SK-N-SH treated with all-trans-retinoic acid at 6 μM for 48 hours (cell line): ENCODE measurements around the gene DNAJA2.

Source experiments
- ATAC-seq: fragments of 200-7000 bp; cut with Tn5 transposase; 3 replicates; pipeline ENCODE4 v1.9.1; 2020; ENCODE audit warnings: mild to moderate bottlenecking, moderate library complexity
- ARNTL ChIP-seq: fragments of 450-650 bp; formaldehyde crosslinking; IDR thresholded peaks from 2 replicates; pipeline ENCODE4 v1.5.0; 2020; ENCODE audit warnings: low read depth, mild to moderate bottlenecking, moderate library complexity, borderline replicate concordance
- BACH2 ChIP-seq: fragments of 250-450 bp; sonication (Bioruptor Pico); IDR thresholded peaks from 2 replicates; pipeline ENCODE4 v1.9.0; 2021; ENCODE audit warnings: mild to moderate bottlenecking, borderline replicate concordance
- CSDC2 ChIP-seq: fragments of 250-450 bp; sonication (Bioruptor Pico); IDR thresholded peaks from 2 replicates; pipeline ENCODE4 v1.5.0; 2020; ENCODE audit warnings: mild to moderate bottlenecking, moderate library complexity
- CSRNP3 ChIP-seq: fragments of 250-450 bp; sonication (Bioruptor Pico); IDR thresholded peaks from 2 replicates; pipeline ENCODE4 v1.5.1; 2021; ENCODE audit warnings: mild to moderate bottlenecking, moderate library complexity
- ESRRG ChIP-seq: fragments of 250-450 bp; sonication (Bioruptor Pico); IDR thresholded peaks from 2 replicates; pipeline ENCODE4 v1.6.1; 2021; ENCODE audit warnings: mild to moderate bottlenecking
- GLIS3 ChIP-seq: fragments of 250-450 bp; sonication (Bioruptor Pico); IDR thresholded peaks from 2 replicates; pipeline ENCODE4 v1.5.0; 2020; ENCODE audit warnings: mild to moderate bottlenecking, moderate library complexity
- ISL1 ChIP-seq: fragments of 250-450 bp; sonication (Bioruptor Pico); IDR thresholded peaks from 2 replicates; pipeline ENCODE4 v2.1.2; 2022; ENCODE audit warnings: mild to moderate bottlenecking, moderate library complexity
- OSR1 ChIP-seq: fragments of 250-450 bp; sonication (Bioruptor Pico); IDR thresholded peaks from 2 replicates; pipeline ENCODE4 v1.8.0; 2022; ENCODE audit warnings: moderate library complexity, mild to moderate bottlenecking, inconsistent platforms
- POU6F1 ChIP-seq: fragments of 250-450 bp; sonication (Bioruptor Pico); IDR thresholded peaks from 2 replicates; pipeline ENCODE4 v1.8.0; 2021; ENCODE audit warnings: low read depth, mild to moderate bottlenecking, moderate library complexity, borderline replicate concordance
- PPARA ChIP-seq: fragments of 250-450 bp; sonication (Bioruptor Pico); IDR thresholded peaks from 2 replicates; pipeline ENCODE4 v1.5.0; 2020; ENCODE audit warnings: mild to moderate bottlenecking, borderline replicate concordance
- RARB ChIP-seq: fragments of 250-450 bp; sonication (Bioruptor Pico); IDR thresholded peaks from 2 replicates; pipeline ENCODE4 v1.8.0; 2021; ENCODE audit warnings: mild to moderate bottlenecking, moderate library complexity
- SNAI2 ChIP-seq: fragments of 250-450 bp; sonication (Bioruptor Pico); IDR thresholded peaks from 2 replicates; pipeline ENCODE4 v1.5.0; 2020; ENCODE audit warnings: mild to moderate bottlenecking, moderate library complexity
- TCF4 ChIP-seq: fragments of 250-450 bp; sonication (Bioruptor Pico); IDR thresholded peaks from 2 replicates; pipeline ENCODE4 v1.8.0; 2021; ENCODE audit warnings: mild to moderate bottlenecking, moderate library complexity, borderline replicate concordance
- TOX ChIP-seq: fragments of 250-450 bp; sonication (Bioruptor Pico); IDR thresholded peaks from 2 replicates; pipeline ENCODE4 v1.8.0; 2021; ENCODE audit warnings: mild to moderate bottlenecking, moderate library complexity, borderline replicate concordance
- ZC3H10 ChIP-seq: fragments of 250-450 bp; sonication (Bioruptor Pico); IDR thresholded peaks from 2 replicates; pipeline ENCODE4 v1.5.1; 2021; ENCODE audit warnings: mild to moderate bottlenecking, moderate library complexity
- ZFP3 ChIP-seq: fragments of 250-450 bp; sonication (Bioruptor Pico); IDR thresholded peaks from 2 replicates; pipeline ENCODE4 v1.5.0; 2020; ENCODE audit warnings: mild to moderate bottlenecking, moderate library complexity
- ZFP30 ChIP-seq: fragments of 450-650 bp; formaldehyde crosslinking; IDR thresholded peaks from 2 replicates; pipeline ENCODE4 v1.5.0; 2022; ENCODE audit warnings: mild to moderate bottlenecking, moderate library complexity
- ZNF565 ChIP-seq: fragments of 450-650 bp; formaldehyde crosslinking; conservative IDR thresholded peaks from 2 replicates; pipeline ENCODE4 v1.5.0; 2020; ENCODE audit warnings: low read depth, mild to moderate bottlenecking, moderate library complexity
- ZNF70 ChIP-seq: fragments of 450-650 bp; formaldehyde crosslinking; IDR thresholded peaks from 2 replicates; pipeline ENCODE4 v1.5.0; 2020; ENCODE audit warnings: mild to moderate bottlenecking, moderate library complexity
- ZNF8 ChIP-seq: fragments of 450-650 bp; formaldehyde crosslinking; IDR thresholded peaks from 2 replicates; pipeline ENCODE4 v1.5.0; 2020; ENCODE audit warnings: mild to moderate bottlenecking, moderate library complexity
- TF ChIP-seq, protein P1 (sequence below): fragments of 250-450 bp; sonication (Bioruptor Pico); IDR thresholded peaks from 2 replicates; pipeline ENCODE4 v1.8.0; 2020; ENCODE audit warnings: mild to moderate bottlenecking, moderate library complexity, borderline replicate concordance
- TF ChIP-seq, protein P2 (sequence below): fragments of 250-450 bp; sonication (Bioruptor Pico); IDR thresholded peaks from 2 replicates; pipeline ENCODE4 v1.5.1; 2020; ENCODE audit warnings: low read depth, mild to moderate bottlenecking, moderate library complexity
- TF ChIP-seq, protein P3 (sequence below): fragments of 250-450 bp; sonication (Bioruptor Pico); IDR thresholded peaks from 2 replicates; pipeline ENCODE4 v1.5.0; 2020; ENCODE audit warnings: mild to moderate bottlenecking, moderate library complexity

DNAJA2 gene

DNA sequence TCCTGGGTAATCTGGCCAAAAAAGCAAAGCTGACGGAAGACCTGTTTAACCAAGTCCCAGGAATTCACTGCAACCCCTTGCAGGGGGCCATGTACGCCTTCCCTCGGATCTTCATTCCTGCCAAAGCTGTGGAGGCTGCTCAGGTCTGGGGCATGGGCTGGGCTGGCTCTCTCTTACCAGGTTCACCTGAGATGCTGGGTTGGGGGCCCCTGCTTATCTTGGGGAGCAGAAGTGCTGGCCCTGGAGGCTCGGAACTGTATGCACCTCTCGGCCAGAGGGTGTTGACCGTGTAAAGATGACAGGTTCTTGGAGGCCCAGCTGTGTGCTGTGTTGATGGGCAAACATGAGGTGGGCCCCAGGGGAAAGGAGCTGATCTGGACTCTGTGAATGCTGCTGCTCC, 49.1 kb downstream of the DNAJA2 start (continued):
- TF ChIP-seq BACH2 (CRISPR knock-in tag): no peak
- TF ChIP-seq, protein P1, sequence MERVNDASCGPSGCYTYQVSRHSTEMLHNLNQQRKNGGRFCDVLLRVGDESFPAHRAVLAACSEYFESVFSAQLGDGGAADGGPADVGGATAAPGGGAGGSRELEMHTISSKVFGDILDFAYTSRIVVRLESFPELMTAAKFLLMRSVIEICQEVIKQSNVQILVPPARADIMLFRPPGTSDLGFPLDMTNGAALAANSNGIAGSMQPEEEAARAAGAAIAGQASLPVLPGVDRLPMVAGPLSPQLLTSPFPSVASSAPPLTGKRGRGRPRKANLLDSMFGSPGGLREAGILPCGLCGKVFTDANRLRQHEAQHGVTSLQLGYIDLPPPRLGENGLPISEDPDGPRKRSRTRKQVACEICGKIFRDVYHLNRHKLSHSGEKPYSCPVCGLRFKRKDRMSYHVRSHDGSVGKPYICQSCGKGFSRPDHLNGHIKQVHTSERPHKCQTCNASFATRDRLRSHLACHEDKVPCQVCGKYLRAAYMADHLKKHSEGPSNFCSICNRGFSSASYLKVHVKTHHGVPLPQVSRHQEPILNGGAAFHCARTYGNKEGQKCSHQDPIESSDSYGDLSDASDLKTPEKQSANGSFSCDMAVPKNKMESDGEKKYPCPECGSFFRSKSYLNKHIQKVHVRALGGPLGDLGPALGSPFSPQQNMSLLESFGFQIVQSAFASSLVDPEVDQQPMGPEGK (CRISPR knock-in tag): no peak
- no peak for TF ChIP-seq CSDC2 (CRISPR knock-in tag)
- TF ChIP-seq TOX (CRISPR knock-in tag): no peak
- TF ChIP-seq TCF4 (CRISPR knock-in tag): no peak
- TF ChIP-seq ZFP3 (CRISPR knock-in tag): no peak
- no peak for TF ChIP-seq ESRRG

DNA sequence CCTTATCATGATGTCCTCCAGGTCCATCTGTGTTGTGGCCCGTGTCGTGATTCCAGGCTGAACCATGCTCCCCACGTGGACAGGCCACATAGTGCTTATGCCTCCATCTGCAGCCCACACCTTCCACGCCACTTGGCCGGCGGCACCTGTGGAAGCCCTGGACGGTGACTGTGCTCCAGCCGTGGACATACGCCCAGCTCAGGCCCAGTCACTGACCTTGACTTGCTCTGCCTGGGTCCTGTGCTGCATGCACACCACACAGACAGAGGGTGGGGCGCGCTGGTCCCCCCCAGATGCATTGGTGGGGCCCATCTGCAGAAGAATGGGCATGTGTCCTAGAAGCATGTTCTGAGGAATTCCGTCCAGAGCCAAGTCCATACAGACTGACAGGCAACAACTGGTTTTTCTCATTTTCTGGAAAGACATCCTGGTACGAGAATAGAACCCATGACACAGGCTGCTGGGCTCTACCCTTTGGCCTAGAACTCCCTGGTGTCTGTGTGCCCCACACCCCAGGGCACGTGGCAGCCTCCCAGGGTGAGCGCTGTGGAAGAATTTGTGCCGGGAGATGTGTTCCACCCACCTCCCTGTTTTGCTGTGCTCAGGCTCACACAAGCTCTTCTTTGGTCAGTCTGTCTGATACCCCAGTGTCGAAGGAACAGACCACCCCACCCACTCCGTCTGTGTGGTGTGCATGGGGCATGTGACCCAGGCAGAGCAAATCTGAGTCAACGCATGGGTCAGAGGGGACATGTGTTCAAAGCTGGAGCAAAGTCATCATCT, 49.8 kb downstream of the DNAJA2 start:
- TF ChIP-seq RARB (CRISPR knock-in tag) (no peak), ZFP3 (CRISPR knock-in tag) (no peak), BACH2 (CRISPR knock-in tag) (no peak), OSR1 (CRISPR knock-in tag) (no peak), TOX (CRISPR knock-in tag) (no peak), ZNF8 (CRISPR knock-in tag) (no peak), ESRRG (no peak), CSDC2 (CRISPR knock-in tag) (no peak), ZC3H10 (CRISPR knock-in tag) (no peak), SNAI2 (CRISPR knock-in tag) (no peak), ZFP30 (CRISPR knock-in tag) (no peak), CSRNP3 (CRISPR knock-in tag) (no peak), PPARA (no peak), GLIS3 (CRISPR knock-in tag) (no peak), ZNF70 (no peak)
- ATAC-seq: no peak

DNA sequence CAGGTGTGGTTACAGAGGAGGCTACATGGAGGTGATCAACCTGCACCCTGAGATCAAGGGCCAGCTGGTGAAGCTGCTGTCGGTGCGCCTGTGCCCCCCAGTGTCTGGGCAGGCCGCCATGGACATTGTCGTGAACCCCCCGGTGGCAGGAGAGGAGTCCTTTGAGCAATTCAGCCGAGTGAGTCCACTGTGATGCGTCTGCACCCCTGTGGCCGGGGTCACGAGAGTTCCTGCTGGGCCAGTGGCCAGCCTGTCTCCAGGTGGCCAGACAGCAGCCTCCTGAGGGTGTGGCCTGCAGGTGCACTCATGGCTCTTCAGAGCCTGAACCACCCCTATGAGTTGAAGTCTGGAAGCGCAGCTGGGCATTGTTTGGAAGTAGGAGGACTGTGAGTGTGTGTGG, 51.2 kb downstream of the DNAJA2 start:
- TF ChIP-seq ISL1: no peak
- TF ChIP-seq, protein P2, sequence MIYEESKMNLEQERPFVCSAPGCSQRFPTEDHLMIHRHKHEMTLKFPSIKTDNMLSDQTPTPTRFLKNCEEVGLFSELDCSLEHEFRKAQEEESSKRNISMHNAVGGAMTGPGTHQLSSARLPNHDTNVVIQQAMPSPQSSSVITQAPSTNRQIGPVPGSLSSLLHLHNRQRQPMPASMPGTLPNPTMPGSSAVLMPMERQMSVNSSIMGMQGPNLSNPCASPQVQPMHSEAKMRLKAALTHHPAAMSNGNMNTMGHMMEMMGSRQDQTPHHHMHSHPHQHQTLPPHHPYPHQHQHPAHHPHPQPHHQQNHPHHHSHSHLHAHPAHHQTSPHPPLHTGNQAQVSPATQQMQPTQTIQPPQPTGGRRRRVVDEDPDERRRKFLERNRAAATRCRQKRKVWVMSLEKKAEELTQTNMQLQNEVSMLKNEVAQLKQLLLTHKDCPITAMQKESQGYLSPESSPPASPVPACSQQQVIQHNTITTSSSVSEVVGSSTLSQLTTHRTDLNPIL: no peak
- TF ChIP-seq CSDC2 (CRISPR knock-in tag): no peak
- TF ChIP-seq BACH2 (CRISPR knock-in tag): no peak
- TF ChIP-seq PPARA: no peak
- TF ChIP-seq SNAI2 (CRISPR knock-in tag): no peak
- no peak for TF ChIP-seq RARB (CRISPR knock-in tag)
- TF ChIP-seq ZC3H10 (CRISPR knock-in tag): no peak
- no peak for TF ChIP-seq ZFP30 (CRISPR knock-in tag)
- TF ChIP-seq ARNTL (CRISPR knock-in tag): no peak
- no peak for TF ChIP-seq POU6F1 (CRISPR knock-in tag)
- TF ChIP-seq CSRNP3 (CRISPR knock-in tag): no peak
- TF ChIP-seq ZNF565: no peak
- TF ChIP-seq ESRRG: no peak
- TF ChIP-seq, protein P3, sequence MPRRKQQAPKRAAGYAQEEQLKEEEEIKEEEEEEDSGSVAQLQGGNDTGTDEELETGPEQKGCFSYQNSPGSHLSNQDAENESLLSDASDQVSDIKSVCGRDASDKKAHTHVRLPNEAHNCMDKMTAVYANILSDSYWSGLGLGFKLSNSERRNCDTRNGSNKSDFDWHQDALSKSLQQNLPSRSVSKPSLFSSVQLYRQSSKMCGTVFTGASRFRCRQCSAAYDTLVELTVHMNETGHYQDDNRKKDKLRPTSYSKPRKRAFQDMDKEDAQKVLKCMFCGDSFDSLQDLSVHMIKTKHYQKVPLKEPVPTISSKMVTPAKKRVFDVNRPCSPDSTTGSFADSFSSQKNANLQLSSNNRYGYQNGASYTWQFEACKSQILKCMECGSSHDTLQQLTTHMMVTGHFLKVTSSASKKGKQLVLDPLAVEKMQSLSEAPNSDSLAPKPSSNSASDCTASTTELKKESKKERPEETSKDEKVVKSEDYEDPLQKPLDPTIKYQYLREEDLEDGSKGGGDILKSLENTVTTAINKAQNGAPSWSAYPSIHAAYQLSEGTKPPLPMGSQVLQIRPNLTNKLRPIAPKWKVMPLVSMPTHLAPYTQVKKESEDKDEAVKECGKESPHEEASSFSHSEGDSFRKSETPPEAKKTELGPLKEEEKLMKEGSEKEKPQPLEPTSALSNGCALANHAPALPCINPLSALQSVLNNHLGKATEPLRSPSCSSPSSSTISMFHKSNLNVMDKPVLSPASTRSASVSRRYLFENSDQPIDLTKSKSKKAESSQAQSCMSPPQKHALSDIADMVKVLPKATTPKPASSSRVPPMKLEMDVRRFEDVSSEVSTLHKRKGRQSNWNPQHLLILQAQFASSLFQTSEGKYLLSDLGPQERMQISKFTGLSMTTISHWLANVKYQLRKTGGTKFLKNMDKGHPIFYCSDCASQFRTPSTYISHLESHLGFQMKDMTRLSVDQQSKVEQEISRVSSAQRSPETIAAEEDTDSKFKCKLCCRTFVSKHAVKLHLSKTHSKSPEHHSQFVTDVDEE: no peak
- no peak for TF ChIP-seq ZNF70
- no peak for TF ChIP-seq OSR1 (CRISPR knock-in tag)
- TF ChIP-seq ZFP3 (CRISPR knock-in tag): no peak
- ATAC-seq: no peak
